ENCODE results near the gene CHID1. TPM values are rescaled to one million over a fixed set of nuclear protein-coding genes. Genes with fewer than 3 reads are reported as not detected.

The CHID1 gene
- total and polyA plus RNA-seq, 2 donors (not counting 1 experiment from before 2014, with no cell fraction given): 31.0 to 68.1 TPM

DNA sequence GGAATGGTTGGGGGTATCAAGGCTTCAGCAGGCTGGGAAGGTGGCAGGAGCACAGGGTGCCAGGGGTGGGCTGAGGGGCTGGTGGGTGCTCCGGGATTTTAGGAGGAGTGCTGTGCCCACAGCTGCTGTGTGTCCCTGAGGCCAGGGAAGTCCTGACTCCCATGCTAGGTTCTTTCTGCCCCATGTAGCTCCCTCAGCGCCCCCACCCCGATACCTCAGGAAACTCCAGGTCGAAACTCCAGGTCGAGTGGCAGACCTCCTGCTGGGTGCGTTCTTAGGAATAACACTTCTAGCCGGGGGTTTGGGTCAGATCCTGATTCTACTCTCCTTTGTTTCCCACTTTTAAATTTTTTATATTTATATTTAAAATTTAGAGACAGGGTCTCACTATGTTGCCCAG, 23.3 kb upstream of the CHID1 start:
- H3K4me1 ChIP-seq (ENCODE audit: control insufficient read depth in 2 of 2, insufficient read depth in 2 of 2, low read length in 2 of 2): no peaks in the 10 kb centered on the region
- no peaks in the 10 kb centered on the region for H3K27me3 Mint-ChIP-seq
- POLR2A ChIA-PET: no interaction called here

DNA sequence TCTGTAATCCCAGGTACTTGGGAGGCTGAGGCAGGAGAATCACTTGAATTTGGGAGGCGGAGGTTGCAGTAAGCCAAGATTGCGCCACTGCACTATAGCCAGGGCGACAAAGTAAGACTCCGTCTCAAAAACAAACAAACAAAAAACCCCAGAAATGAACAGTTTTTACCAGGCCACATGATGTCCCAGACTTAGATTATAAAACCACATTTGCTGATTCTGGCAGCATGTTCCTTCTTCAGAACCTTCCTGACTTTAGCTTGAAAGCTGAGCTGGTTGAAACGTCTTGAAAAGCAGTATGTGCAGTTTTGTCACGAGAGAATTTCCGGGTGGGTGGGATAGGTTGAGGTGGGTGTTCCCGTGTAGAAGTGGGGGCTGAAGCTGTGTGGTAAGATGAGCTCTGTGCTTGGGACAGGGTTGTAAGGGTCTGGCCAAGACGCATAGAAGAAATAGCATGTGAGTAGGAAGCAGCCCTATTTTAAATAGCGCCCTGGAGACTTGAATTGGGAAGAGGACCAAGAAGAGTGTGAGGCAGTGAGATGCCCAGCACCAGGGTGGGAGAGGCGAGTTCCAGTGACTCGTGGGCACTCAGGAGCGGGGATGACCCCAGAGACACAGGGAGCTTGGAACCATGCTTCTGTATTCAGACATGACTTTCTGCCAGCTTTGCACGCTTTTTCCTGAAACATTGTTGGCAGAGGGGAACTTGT, 22.7 kb upstream of the CHID1 start:
- peaks cover 98% of the 10 kb centered on the region for H3K79me2 ChIP-seq (ENCODE audit: control insufficient read depth, insufficient read depth, low read length)
- TF ChIP-seq, protein P1, sequence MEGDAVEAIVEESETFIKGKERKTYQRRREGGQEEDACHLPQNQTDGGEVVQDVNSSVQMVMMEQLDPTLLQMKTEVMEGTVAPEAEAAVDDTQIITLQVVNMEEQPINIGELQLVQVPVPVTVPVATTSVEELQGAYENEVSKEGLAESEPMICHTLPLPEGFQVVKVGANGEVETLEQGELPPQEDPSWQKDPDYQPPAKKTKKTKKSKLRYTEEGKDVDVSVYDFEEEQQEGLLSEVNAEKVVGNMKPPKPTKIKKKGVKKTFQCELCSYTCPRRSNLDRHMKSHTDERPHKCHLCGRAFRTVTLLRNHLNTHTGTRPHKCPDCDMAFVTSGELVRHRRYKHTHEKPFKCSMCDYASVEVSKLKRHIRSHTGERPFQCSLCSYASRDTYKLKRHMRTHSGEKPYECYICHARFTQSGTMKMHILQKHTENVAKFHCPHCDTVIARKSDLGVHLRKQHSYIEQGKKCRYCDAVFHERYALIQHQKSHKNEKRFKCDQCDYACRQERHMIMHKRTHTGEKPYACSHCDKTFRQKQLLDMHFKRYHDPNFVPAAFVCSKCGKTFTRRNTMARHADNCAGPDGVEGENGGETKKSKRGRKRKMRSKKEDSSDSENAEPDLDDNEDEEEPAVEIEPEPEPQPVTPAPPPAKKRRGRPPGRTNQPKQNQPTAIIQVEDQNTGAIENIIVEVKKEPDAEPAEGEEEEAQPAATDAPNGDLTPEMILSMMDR (IDR thresholded peaks at IDR 0.05): no peak
- TF ChIP-seq EZH2 (IDR thresholded peaks at IDR 0.05; ENCODE audit: borderline replicate concordance, insufficient read depth, low read depth, low read length, poor library complexity, severe bottlenecking): no peak
- POLR2A ChIA-PET: no interaction called here
- no peak for ATAC-seq (ENCODE audit: low read depth)
- H3K4me1 ChIP-seq (ENCODE audit: control insufficient read depth in 2 of 2, insufficient read depth in 2 of 2, low read length in 2 of 2): peaks cover 0 to 2% of the 10 kb centered on the region in 2 donors
- no peak overlapping the region for H3K9ac ChIP-seq (ENCODE audit: low read length)
- Mint-ChIP-seq H3K9me3 (ENCODE audit: insufficient read depth) (no peaks in the 10 kb centered on the region), H3K27ac (no peak overlapping the region), H3K4me3 (no peak overlapping the region), H3K4me1 (peaks cover 14% of the 10 kb centered on the region), H3K27me3 (no peaks in the 10 kb centered on the region)
- H3K27ac ChIP-seq (ENCODE audit: low read length in 2 of 2): no peak overlapping the region
- H3K27me3 ChIP-seq (replicated peaks in 1 of 4; ENCODE audit: control extremely low read depth in 1 of 4, control insufficient read depth in 3 of 4, insufficient read depth in 4 of 4, low read length in 3 of 4): no peaks in the 10 kb centered on the region
- H3K9me3 ChIP-seq (ENCODE audit: control extremely low read depth in 1 of 3, control insufficient read depth in 2 of 3, insufficient read depth in 1 of 3, low read length in 2 of 3): no peaks in the 10 kb centered on the region
- intact Hi-C loops (cut with micrococcal nuclease): no loop called here
- no peak for DNase-seq
- CTCF ChIA-PET: no interaction called here
- 63% methylated on average over 14 of the region's 14 CpGs for WGBS (ENCODE audit: insufficient coverage)
- peaks cover 73% of the 10 kb centered on the region for H4K20me1 ChIP-seq (ENCODE audit: control insufficient read depth, insufficient read depth, low read length, poor library complexity, severe bottlenecking)
- H3K4me3 ChIP-seq (ENCODE audit: control extremely low read depth in 1 of 5, extremely low read depth in 1 of 5, insufficient read depth in 1 of 5, low read depth in 2 of 5, low read length in 4 of 5): no peak overlapping the region
- no peak overlapping the region for H3K4me2 ChIP-seq (replicated peaks; ENCODE audit: low read depth, low read length, poor library complexity, severe bottlenecking)
- H2AFZ ChIP-seq (ENCODE audit: insufficient read depth, low read depth, low read length, poor library complexity, severe bottlenecking): no peak overlapping the region
- H3K36me3 ChIP-seq (replicated peaks in 1 of 2; ENCODE audit: control extremely low read depth in 1 of 2, control insufficient read depth in 1 of 2, extremely low read depth in 1 of 2, insufficient read depth in 2 of 2, low read length in 1 of 2): no peaks in the 10 kb centered on the region

More for the DNA sequence above, 23.3 kb upstream of the CHID1 start:
- peaks cover 71% of the 10 kb centered on the region for H4K20me1 ChIP-seq (ENCODE audit: control insufficient read depth, insufficient read depth, low read length, poor library complexity, severe bottlenecking)
- intact Hi-C loops (cut with micrococcal nuclease): no loop called here
- H3K9me3 ChIP-seq (ENCODE audit: control extremely low read depth in 1 of 3, control insufficient read depth in 2 of 3, insufficient read depth in 1 of 3, low read length in 2 of 3): no peaks in the 10 kb centered on the region
- H3K4me1 Mint-ChIP-seq: peaks cover 9% of the 10 kb centered on the region
- H3K4me3 Mint-ChIP-seq: no peak overlapping the region
- CTCF ChIA-PET: no interaction called here
- WGBS (ENCODE audit: insufficient coverage): 100% methylated on average over 3 of the region's 7 CpGs
- no peaks in the 10 kb centered on the region for H3K9me3 Mint-ChIP-seq (ENCODE audit: insufficient read depth)
- no peak overlapping the region for H3K9ac ChIP-seq (ENCODE audit: low read length)
- DNase-seq (no peak), ATAC-seq (ENCODE audit: low read depth) (no peak)
- no peak overlapping the region for H3K4me2 ChIP-seq (replicated peaks; ENCODE audit: low read depth, low read length, poor library complexity, severe bottlenecking)
- H3K4me3 ChIP-seq (ENCODE audit: control extremely low read depth in 1 of 5, extremely low read depth in 1 of 5, insufficient read depth in 1 of 5, low read depth in 2 of 5, low read length in 4 of 5): no peak overlapping the region
- TF ChIP-seq, protein P1 (IDR thresholded peaks at IDR 0.05): no peak
- TF ChIP-seq EZH2 (IDR thresholded peaks at IDR 0.05; ENCODE audit: borderline replicate concordance, insufficient read depth, low read depth, low read length, poor library complexity, severe bottlenecking): no peak
- no peak overlapping the region for H3K27ac ChIP-seq (ENCODE audit: low read length in 2 of 2)
- H3K79me2 ChIP-seq (ENCODE audit: control insufficient read depth, insufficient read depth, low read length): peaks cover 98% of the 10 kb centered on the region
- H3K36me3 ChIP-seq (replicated peaks in 1 of 2; ENCODE audit: control extremely low read depth in 1 of 2, control insufficient read depth in 1 of 2, extremely low read depth in 1 of 2, insufficient read depth in 2 of 2, low read length in 1 of 2): no peaks in the 10 kb centered on the region
- H2AFZ ChIP-seq (ENCODE audit: insufficient read depth, low read depth, low read length, poor library complexity, severe bottlenecking): no peak overlapping the region
- no peak overlapping the region for H3K27ac Mint-ChIP-seq
- no peaks in the 10 kb centered on the region for H3K27me3 ChIP-seq (replicated peaks in 1 of 4; ENCODE audit: control extremely low read depth in 1 of 4, control insufficient read depth in 3 of 4, insufficient read depth in 4 of 4, low read length in 3 of 4)
